NK-92 treated with Interleukin-12 subunit alpha and Interleukin-12 subunit beta, amount 100 ng/mL, for 24 hours (cell line): ENCODE measurements around the gene GIMAP8.
A peak's percentile ranks its signal among the peaks of the same experiment; 100 is the strongest.

ENCODE experiments used
- DNase-seq: peaks from one replicate; lab custom pipeline; 2025; lab: John Stamatoyannopoulos, UW

GIMAP8 gene

GRCh38 chr7:150411606-150412005, 38.8 kb upstream of the GIMAP8 start:
- no peak for DNase-seq

- no peak for DNase-seq
These were observed 38.4 kb upstream of the GIMAP8 start for GRCh38 chr7:150412016-150412415.

- DNase-seq: no peak
These were observed 37.6 kb upstream of the GIMAP8 start for GRCh38 chr7:150412518-150413488.

DNA sequence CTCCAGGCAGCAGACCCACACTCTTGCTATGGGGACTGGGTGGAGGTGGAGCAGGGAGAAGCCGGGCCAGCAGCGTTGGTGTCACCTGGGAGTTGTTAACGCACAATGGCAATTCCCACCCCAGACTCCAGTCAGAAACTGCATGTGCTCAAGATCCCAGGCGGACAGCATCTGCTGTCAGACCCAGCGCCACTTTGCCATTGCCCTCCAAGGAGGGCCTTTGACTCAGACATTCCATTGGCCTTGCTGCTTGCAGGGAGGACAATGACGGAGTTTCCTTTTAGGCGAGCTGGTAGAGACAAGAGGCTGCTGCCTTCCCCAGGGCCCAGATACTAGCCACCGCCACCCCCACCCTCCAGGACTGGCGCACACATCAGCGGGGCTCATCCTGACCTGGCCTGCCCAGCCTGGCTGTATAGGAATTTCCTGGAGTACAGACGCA, 36.8 kb upstream of the GIMAP8 start:
- no peak for DNase-seq

DNA sequence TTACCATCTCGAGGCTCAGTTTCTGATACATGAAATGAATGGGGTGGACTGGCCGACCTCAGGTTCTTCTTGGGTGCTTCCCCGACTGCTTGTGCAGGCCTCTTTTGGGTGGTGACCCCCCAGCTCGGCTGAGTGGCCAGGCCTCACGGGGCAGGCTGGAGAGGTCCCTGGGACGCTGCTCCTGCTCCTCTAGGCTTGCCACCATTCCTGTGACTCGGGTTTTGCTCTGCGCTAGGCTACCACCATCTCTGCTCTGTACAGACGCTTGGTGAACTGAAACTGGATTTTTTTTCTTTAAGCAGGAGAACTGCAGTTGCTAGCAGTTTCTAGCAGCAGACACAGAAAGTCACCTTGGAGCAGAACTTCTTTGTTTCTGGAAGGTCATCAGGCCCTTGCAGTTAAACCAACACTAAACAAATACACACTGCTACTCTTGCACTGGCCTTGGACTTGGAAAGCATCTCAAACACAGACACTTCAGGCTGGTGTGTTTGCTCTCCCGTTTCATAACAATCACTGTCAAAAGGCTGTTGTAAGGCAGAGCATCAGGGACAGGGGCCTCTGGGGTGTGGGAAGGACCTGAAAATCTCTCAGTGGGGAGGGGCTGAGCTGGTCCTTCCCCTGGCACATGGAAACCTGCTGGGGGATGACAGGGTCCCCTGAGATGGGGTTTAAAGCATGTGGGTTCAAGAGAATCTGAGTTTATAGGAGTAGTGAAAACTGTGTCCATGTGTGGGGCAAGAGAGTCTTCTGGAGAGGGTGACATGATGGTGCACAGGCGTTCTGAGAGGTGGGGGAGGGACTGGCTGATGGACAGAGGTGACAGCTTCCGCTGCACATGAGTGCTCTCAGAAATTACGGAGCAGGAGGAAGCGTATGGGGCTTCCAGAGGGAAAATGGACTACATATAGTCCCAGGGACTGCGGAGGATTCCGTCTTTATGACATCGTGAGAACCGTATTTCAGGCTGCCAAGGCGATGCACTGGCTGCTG, 35.0 kb upstream of the GIMAP8 start:
- DNase-seq: no peak

GRCh38 chr7:150417239-150417638, 33.2 kb upstream of the GIMAP8 start:
- no peak for DNase-seq

- no peak for DNase-seq
These were observed 32.6 kb upstream of the GIMAP8 start for GRCh38 chr7:150417863-150418262.

- DNase-seq: no peak
These were observed 30.2 kb upstream of the GIMAP8 start for GRCh38 chr7:150420242-150420641.

- DNase-seq: peak; percentile 71
These were observed 29.3 kb upstream of the GIMAP8 start for GRCh38 chr7:150420987-150421674.

DNA sequence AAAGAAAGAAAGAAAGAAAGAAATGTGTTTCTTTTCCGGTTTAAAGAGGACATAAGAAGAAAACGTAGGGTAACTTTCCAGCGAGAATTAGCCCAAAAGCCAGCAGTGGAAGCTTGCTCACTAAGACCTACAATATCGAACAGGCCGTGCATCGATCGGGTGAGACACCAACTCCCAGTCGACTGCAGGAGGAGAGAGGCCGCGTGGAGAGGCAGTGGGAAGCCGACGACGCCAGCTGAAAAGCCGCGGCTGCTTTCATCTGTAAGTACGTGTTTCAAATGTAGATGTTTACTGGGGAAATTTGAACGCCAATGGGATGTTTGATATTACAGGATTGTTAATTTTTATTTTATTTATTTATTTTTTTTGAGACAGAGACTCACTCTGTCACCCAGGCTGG, 28.6 kb upstream of the GIMAP8 start:
- DNase-seq: no peak

DNA sequence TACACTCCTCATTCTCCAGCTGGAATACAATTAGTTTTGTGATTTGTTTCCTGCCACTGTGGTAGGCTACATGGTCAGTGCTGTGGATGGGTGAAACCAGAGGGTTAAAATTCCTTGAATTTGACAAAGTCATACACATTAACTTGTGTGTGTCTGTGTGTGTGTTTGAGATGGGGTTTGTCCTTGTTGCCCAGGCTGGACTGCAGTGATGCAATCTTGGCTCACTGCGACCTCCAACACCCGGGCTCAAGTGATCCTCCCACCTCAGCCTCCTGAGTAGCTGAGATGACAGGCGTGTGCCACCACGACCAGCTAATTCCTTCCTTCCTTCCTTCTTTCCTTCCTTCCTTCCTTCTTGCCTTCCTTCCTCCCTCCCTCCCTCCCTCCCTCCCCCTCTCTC, 24.8 kb upstream of the GIMAP8 start:
- no peak for DNase-seq

DNA sequence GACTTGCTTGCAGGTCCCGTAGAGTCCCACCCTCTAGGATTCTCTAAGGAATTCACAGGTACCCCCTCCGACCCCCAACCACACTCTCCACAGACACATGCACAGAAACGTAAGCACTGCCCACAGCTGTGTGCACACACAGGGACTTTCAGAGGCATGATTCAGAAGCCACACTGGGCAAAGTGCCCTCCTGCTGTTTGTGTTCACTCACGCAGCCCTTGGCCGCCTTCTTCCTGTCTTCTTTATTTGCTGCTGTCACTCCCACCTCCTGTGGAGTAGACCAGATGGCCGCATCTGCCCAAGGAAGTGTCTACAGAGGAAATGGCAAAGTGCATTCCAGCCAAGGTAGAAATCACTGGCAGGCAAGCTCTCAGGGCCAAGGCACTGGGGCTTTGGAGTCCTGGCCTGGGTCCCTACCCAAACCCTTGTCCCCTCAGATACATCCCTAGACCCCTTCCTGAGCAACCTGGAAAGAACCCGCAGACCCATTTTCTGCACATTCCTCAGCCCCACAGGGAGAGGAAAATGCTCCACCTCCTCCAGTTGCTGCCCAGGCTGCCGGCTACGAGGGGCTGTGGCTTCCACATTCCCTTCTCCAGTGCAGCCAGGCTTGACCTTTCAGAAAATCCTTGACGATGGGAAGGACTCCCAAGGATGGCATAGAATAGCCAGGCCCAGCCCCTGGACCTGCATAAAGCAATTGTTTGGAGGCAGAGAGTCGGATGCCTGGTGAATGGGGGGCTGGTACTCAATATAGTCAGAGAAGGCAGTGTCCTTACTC, 21.6 kb upstream of the GIMAP8 start:
- DNase-seq: no peak

GRCh38 chr7:150429699-150430098, 20.7 kb upstream of the GIMAP8 start:
- no peak for DNase-seq

DNA sequence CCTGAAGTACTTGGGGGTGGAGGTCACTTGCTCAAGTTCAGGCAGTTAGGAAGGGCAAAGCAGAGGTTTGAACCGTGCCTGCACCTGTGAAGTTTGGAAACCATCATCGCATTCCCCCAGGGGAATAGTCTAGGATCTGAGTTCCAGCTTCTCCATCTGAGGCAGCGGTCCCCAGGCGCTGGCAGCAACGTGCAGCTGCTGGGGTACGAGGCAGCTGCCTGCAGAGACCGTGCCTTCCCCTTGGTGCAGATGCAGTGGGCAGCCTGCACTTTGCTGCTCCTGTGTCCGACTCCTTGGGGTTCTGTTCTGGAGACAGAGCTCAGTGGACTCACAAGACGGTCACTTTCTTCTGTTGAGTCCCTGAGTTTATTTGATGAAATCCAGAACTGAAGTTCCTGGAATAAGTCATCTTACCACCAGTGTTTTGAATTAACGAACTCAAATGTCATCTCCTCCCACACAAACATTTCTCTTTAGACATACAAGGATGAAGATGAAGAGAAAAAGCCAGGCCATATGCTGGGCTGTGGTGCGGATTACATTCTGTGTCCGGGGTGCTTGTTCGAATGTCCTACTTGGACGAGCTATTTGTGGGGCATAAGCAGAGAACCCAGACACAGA, 19.9 kb upstream of the GIMAP8 start:
- no peak for DNase-seq

DNA sequence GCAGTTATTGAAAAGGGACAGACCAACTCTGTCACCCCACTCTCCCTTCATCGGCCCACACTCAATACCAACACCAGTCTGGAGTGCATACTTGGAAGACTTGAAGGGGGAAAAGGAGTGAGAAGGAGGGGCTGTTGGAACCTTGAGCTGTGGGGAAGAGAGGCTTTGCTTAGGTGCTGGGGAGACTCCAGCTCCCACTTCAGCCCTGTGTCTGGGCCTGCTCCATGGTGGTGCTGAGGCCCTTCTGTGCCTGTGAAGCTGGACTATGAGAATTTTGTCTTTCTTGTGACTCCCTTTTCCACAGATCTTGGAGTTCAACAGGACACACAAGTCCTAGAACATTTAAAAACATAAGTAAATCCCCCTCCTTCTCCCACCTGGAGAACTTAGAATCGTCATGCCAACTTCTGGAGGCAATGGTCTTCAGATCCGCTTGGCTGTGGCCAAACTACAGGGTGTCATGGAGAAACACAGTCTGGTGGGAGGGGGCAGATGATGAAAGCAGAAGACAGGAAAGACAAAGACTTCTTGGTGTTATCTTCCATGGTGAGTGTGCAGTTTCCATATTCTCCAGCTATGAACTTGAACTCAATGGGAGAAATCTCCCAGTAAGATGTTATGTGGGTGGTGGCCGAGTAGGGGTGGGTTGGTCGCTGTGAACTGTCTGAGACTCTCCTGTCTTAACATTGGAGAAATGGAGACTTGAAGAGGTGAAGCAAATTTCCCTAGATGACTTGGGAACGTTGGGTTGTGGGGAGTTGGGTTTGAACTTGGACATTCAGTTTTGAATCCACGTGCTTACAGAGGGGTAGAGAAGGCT, 18.4 kb upstream of the GIMAP8 start:
- DNase-seq: no peak

DNA sequence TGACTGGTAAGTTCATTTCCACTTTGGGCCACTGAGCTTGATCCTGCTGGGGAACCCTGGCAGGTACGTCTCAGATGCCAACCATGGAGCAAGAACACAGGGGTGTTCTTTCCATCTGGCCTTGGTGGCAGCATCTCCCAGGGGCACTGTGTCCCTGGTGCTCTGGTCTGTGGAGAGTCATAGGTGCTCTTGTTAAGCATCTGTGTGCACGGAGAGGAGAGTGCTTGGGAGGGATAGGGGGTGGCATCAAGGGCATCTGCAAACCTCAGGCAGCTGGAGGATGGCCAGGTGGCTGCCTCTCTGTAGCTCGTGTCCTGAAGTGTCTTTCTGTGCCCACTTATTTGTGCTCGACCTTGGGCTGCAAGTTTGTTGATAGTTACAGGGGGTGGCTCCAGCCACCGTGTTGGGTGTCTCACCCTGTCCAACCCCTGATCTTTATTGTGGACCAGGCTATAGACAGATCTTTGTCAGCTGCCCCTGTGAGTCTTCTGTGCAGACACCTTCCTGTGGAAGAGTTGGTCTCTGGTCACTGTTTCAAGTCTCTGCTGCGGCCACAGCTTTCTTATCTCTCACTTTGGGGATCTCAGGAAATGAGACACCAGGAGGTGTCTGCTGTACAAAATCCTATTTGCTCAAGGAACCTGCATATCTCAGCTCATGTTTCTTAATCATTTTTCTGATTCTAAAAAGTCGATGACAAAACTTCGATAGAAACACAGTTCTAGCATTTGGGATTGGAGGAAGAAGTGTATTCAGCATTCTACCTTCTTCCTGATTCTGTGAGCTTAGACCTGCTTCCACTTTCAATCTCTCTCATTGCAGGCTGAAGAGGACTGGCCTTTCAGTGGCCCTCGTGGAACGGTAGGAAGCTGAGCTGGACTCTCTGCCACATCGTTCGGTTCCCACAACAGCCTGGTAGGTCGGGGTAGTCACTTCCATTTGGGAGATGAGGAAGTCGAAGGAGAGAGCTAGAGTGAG, 17.2 kb upstream of the GIMAP8 start:
- no peak for DNase-seq

DNA sequence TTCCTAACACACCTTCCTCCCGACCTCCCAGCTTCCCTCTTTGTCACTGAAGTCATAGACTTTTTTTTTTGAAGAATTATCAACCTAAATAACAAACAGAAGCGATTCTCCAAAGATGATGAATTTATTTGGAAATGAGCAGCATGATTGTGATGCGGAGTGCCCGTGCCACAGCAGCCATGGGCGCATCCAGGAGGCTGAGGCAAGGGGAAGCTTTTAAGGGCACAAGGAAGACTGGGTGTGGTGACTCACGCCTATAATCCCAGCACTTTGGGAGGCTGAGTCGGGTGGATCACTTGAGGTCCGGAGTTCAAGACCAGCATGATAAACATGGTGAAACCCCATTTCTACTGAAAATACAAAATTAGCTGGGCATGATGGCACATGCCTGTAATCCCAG, 16.2 kb upstream of the GIMAP8 start:
- DNase-seq: no peak

DNA sequence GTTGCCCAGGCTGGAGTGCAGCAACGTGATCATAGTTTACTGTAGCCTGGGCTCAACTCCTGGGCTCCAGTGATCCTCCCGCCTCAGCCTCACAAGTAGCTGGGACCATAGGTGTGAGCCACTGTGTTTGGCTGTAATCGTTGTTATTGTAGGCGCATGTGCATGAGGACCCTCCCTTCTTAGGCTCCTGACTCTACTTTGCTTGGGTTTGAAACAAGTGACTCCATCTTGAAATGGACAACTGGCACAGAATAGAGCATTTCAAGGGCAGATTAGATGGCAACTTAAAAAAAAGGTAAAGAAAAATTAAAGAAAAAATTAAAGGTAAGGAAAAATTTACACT, 15.4 kb upstream of the GIMAP8 start:
- DNase-seq: no peak
